ENCODE results near the gene TRIM62.

- TF ChIP-seq, protein P1, sequence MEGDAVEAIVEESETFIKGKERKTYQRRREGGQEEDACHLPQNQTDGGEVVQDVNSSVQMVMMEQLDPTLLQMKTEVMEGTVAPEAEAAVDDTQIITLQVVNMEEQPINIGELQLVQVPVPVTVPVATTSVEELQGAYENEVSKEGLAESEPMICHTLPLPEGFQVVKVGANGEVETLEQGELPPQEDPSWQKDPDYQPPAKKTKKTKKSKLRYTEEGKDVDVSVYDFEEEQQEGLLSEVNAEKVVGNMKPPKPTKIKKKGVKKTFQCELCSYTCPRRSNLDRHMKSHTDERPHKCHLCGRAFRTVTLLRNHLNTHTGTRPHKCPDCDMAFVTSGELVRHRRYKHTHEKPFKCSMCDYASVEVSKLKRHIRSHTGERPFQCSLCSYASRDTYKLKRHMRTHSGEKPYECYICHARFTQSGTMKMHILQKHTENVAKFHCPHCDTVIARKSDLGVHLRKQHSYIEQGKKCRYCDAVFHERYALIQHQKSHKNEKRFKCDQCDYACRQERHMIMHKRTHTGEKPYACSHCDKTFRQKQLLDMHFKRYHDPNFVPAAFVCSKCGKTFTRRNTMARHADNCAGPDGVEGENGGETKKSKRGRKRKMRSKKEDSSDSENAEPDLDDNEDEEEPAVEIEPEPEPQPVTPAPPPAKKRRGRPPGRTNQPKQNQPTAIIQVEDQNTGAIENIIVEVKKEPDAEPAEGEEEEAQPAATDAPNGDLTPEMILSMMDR (IDR thresholded peaks at IDR 0.05) = no peak
- no peak for TF ChIP-seq POLR2A (IDR thresholded peaks at IDR 0.05)
These were observed 85.4 kb downstream of the TRIM62 start for GRCh38 chr1:33096363-33097005.

Measured in testis (tissue), 2 donors.